ENCODE results near the gene CEP192.

DNA sequence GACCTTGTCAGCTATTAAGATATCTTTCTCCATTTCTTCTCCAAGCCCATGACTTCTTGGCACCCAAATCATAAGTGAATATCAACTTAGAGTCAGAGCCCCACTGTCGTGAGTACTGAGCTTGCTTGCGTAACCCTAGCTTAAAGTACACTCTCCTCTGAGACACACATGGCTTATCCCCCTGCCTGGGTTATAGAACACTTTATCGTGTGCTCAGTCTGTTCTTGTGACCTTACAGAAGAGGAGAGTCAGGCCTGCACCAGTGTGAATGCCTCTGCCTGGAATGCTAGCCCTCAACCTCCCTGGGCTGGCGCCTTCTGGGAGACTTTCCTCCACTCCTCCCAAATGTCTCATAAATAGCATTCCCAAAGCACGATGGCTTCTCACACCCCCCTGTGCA lies 79.3 kb downstream of the CEP192 start:
- no peak for TF ChIP-seq CTCF (IDR thresholded peaks at IDR 0.05; ENCODE audit: low read depth, low read length, poor library complexity, severe bottlenecking)
- TF ChIP-seq EZH2phosphoT487 (IDR thresholded peaks at IDR 0.05; ENCODE audit: borderline replicate concordance, low read length): no peak
